H4 (cell line): ENCODE measurements around the gene ACOT11. TPM values are rescaled to one million over a fixed set of nuclear protein-coding genes. Genes with fewer than 3 reads are reported as not detected.
"Not testable (repeated sequence)": the region's sequence is repeated elsewhere in the genome, so short reads cannot be mapped to it uniquely, and the experiment has no call there.

Experiments
- DNase-seq: peaks from one replicate; pipeline ENCODE4 v3.0.0-alpha.2; 2015; ENCODE audit warnings: low spot score
- total RNA-seq: library from RNA; depleted of rRNA; stranded (reverse); fragments of >200 nt; shearing (Covaris generic); gene quantifications from 2 replicates; pipeline ENCODE4 v1.2.3, GENCODE V29; 2014; rRNA removed

The ACOT11 gene
- 1.5 and 1.6 TPM in 2 replicates for total RNA-seq

DNA sequence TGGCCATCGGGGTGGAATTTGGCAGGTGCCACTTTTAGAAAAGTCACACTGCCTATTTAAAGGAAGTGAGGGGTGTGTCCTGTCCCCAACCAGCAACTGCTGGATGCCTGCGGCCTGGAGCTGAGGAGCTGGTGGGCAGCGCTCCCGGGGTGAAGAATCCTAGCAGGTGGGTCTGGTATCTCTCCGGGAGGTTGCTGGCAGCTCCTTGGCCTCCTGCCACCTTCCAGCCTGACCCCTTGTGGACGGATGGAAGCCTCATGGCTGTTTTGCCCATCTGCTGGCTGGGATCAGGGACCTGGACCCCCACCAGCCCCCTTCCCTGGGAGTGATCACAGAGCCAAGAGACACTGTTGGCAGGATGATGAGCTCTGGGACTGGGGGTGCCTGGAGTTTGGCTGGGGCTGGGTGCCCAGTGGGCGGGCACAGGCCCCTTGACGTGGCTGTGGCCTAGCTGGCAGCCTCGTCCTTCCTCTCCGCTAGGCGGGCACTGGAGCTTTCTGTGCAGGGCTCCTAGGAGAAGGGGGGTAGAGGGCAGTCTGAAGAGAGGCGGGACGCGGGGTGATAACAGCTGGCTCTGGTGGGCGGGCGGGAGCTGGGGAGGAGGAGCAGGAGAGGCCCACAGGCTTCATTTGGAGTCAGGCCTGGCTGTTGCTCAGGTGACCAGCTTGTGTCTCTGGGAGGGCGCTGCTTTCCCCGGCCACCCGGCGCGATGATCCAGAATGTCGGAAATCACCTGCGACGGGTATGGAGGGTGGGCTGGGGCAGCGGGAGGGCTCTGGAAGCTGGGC is at the start of gene ACOT11:
ACOT11 (plus strand) TSS at position 628 of the 788 bp plus-strand sequence; CDS start at position 710, 82 bp downstream.
- peak; percentile 65 for DNase-seq

DNA sequence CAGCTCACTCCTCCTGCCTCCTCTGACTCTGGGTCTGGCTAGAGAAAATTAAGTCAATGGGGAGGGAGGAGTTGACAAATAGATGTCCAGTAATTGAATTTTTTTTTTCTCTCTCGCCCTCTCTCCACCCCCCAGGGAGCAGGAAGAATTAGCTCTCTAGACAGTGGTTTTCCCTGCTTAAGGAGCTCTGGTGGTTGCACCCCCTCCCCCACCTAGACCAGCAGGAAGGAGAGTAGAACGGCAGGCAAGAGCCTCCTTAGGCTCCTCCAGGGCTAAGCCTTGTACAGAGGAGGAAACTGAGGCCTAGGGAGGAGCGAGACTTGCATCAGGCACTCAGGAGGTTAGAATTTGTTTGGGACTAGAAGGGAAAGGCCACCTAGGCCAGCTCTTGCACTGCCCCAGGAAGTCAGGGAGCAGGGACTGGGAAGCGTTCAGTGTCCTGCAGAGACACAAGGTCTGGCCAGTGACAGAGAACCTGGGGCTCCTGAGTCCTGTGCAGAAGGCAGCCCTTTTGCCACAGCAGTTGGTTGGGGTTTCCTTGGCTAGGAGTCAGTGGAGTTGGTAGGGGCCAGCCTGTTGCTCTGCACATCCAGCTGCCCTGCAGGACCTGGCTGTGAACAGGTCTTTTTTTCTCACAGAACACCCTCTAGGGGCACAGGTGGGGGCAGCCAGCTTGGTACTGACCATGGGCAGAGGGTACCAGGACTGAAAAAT is 49.5 kb upstream of the ACOT11 start:
- no peak for DNase-seq

DNA sequence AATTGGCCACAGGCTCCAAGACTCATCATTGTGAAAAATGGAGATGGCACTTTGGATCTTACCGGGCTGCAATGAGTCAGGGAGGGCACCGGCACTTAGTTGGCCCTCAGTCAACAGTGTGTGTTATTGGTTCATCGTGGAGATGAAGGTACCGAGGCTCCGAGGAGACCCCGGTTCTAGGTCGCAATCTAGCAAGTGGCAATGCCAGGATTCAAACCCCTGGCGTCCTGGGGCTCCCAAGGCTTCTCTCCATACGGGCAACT is 49.0 kb upstream of the ACOT11 start:
- no peak for DNase-seq

DNA sequence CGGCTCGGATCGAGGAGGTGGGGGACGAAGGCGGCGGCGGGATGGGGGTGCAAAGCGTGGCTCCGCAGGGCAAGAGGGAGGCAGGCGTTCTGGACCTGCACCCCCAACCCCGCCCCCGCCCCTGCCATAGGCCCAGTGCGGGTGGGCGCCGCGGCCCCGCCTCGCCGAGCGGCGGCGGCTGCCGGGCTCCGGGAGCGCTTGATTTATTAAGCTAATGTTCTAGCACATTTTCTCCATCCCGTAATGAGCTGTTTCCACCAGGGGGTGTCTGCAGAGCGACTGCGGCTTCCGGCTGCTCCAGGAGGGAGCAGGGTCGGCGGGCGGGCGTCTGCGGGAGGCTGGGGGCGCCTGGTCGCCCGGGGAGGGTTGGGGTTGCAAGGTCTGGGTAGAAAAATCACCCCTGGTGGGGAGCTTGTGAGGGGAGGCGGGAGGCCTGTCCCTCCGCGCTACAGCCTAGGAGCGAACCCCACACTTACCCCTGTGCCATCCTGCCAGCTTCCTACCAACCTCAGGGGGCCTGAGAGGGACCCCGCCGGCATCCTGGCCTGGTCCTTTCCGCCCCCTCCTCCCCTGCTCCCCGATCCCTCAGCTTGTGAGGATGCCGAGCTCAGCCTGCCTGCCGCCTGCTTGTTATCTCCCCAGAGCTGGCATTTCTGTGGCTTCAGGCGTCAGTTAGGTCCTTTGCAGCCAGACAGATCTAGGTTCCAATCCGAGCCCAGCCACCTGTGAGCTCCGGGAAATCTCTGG is 48.5 kb upstream of the ACOT11 start:
- no peak for DNase-seq

DNA sequence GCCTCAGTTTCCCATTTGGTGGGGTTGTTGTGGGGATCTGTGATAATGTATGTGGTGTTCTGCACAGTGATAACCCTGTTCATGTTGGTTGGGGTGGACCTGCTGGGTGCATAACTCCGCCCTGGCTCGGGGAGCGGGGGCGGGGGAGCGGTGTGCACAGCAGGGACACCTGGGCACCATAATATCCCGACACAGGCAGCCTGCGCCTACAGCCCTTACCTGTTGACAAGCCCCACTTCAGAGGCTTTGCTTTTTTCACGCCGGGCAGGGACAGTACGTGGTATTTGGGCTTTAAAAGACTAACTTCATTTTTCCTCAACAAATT is 48.0 kb upstream of the ACOT11 start:
- DNase-seq: no peak

DNA sequence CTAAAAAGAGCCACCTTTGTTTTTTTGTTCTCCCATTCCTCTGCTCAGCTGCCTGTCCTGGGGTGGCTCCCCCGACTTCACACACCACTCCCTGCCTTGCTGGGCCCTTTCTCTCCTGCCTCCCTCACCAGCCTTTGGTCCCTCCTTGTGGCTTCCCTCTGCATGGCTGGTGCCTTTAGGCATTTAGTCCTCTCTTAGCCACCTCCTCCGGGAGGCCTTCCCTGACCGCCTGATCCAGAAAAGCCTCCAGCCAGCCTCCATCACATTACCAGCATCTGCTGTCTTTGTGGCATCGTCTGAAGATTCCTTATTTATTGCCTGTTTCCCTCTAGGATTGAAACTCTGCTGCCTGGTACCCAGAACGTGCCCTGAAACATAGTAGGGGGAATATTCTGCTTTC is 46.2 kb upstream of the ACOT11 start:
- no peak for DNase-seq

DNA sequence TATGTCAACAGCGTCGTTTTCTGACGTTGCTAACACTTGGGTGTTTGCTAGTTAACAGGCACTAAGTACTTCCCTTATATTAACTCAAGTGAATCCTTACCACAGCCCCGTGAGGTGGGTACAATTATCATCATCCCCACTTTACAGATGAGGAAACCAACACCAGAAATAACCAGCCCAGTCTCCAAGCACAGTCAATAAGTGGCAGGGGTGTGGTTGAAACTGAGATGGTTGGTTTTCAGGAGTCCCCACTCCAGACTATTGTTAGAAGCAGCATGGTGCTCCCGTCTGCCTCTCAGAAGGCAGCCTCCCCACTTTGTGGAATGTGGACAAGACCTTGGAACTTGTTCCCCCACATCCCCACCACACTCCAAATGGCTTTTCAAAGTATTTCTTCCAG is 45.7 kb upstream of the ACOT11 start:
- DNase-seq: no peak

DNA sequence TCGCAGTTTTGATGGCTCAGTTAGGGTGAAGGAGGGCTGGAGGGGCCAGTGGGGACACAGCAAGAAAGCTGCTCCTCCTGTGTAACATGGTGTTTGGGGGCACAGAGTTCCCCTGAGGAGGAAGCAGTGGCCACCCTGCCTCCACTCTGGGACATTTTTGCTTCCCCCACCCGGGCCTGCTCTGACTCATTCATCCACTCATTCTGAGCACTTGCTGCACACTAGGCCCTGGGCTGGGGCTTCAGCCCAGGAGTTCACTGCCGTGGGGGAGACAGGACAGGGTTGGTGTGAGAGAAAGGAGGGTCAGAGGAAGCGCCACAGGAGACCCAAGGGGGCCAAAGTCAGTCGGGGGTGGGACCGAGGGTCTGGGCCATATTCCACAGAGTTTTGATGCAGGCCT is 41.4 kb upstream of the ACOT11 start:
- no peak for DNase-seq

DNA sequence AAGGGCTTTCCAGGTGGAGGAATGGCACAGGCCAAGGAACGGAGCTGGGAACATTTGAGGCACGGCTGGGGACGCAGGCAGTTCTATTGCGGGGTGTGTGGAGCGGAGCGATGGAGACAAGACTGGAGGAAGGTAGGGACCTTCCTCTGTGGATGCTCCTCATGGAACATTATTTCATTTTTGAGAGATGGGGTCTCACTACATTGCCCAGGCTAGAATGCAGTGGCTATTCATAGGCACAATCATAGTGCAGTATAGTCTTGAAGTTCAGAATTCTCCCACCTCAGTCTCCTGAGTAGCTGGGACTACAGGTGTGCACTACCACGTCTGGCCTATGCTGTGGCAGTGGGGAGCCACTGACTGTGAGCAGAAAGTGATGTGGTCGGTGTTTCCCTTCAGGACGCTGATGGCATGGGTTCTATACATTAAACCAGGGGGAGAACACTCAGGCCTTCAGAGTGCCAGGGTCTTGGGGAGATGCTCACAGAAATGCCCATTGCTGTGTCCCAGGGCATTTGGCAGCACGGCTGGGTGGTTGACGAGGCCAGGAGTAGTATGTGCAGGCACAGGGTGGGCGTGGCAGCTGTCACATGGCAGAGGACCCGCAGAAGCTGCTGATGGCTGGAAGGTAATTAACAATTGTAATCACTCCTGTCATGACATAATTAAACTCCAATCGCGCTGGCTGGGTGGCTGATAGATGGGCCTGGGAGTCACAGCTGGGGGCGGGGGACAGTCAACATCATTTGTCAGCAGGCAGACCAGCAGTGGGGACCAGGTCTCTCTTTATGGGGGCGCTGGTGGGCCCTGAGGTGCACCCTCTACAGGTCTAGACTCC is 40.8 kb upstream of the ACOT11 start:
- no peak for DNase-seq

DNA sequence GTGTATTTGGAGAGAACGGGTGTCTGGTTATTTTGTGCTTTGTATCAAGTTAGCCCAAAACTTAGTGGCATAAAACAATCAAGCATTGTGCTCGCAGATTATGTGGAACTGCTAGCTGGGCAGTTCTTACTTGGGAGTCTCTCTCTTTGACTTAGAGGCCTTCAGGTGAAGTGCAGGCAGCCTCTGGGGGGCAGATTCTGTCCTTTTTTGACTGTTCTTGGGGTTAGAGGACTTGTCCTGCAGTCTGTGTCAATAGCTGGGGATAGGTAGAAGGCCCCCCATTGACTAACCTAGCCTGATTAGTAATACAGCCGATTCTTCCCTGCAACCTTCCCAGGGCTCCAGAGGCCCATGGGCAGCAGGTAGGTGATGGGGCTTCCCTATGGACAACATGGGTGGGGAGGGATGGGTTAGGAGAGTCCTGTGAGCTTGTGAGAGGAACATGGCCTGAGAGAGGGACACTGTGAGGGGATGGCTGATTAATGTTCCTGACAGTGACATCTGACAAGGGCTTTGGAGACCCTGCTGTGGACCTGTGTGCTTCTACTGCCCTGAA is 37.2 kb upstream of the ACOT11 start:
- no peak for DNase-seq

DNA sequence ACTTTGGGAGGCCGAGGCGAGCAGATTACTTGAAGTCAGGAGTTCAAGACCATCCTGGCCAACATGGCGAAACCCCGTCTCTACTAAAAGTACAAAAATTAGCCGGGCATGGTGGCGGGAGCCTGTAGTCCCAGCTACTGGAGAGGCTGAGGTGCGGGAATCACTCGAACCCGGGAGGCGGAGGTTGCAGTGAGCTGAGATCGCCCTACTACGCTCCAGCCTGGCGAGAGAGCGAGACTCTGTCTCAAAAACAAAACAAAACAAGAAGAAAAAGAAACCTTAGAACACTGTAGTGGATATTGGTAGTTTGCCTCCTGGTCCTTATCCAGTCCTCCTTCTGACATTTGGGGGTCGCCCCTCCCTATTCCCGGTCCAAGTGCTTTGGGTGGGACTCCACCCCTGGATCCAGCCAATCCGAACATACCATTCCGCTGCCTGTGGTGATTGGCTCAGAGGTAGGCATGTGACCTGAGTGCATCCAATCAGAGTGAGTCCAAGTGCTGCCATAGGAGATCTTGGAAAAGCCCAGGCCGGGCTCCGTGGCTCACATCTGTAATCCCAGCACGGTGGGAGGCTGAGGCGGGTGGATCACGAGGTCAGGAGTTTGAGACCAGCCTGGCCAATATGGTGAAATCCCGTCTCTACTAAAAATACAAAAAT is 34.0 kb upstream of the ACOT11 start:
- DNase-seq: not testable (repeated sequence)

DNA sequence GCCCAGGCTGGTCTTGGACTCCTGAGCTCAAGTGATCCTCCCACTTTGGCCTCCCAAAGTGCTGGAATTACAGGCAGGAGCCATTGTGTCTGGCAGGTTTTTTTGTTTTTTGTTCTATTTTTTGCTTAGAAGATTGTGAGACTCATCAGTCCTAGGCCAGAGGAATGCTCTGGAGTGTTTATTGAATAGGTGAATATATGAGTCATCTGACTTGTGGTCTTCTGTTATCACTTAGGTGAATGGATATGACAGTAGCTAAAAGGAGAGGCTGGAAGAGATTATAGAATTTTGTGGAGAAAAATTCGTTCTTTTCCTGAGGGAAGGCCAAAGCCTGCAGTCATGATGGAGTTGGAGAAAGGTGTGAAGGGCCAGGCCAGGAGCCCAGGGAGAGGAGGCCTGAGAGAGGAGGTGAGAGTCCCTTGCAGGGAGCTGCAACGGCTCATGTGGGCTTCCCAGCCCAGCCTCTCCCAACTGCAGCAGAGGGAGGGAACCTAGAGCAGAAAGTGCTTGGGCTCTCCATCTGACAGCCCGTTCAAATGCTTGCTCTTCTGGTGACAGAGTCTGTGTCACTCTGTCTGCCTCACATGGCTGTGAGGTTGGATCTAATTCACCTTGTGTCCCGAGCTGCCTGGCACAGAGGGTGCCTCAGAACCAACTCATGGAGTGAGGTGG is 31.6 kb upstream of the ACOT11 start:
- no peak for DNase-seq

DNA sequence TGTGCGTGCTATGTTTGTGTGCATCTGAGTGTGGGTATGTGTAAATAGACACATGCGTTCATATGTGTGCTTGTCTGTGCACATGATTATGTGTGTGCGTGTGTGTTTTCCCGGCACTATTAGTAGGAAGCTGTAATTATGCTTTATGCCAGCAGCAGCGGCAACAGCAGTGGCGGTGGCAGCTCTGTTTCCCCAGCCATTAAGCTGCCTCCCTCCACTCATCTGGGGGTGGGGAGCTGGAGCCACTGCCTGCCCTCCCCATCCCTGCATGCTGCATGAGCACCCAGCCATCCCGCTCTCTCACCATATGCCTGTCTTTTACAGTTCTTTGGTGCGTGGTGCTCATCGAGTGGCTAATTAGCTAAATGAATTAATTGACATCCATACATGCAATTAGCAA is 30.5 kb upstream of the ACOT11 start:
- no peak for DNase-seq

DNA sequence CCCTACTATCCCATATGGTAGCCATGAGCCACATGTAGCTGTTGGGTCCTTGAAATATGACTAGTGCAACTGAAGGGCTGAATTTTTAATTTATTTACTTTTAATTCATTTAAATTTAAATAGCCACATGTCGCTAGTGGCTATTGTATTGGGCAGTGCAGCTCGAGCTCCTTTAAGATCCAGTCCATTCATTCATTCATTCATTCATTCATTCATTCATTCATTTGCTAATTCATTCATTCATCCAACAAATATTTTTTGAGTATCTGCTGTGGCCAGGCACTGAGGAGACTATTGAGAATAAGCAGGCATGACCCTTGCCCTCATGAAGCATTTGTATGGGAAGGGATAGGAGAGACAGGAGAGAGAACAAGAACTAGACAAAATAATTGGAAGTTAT is 29.5 kb upstream of the ACOT11 start:
- no peak for DNase-seq

DNA sequence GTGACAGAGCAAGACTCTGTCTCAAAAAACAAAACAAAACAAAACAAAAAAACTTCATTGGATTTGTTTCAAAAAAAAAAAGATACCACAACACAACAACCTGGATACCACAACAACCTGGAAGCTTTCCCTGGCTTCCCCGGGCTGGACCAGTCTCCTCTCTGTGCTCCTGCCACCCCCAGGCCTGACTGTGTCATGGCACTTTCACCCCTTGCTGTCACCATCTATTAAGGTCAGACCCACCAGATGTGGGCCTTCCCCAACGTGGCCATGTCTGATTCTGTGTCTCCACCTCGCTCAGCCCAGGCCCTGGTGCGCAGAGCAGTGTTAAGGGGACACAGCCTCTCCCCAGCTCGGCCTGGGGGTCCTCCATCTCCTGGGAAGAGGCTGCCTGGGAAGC is 28.3 kb upstream of the ACOT11 start:
- no peak for DNase-seq

DNA sequence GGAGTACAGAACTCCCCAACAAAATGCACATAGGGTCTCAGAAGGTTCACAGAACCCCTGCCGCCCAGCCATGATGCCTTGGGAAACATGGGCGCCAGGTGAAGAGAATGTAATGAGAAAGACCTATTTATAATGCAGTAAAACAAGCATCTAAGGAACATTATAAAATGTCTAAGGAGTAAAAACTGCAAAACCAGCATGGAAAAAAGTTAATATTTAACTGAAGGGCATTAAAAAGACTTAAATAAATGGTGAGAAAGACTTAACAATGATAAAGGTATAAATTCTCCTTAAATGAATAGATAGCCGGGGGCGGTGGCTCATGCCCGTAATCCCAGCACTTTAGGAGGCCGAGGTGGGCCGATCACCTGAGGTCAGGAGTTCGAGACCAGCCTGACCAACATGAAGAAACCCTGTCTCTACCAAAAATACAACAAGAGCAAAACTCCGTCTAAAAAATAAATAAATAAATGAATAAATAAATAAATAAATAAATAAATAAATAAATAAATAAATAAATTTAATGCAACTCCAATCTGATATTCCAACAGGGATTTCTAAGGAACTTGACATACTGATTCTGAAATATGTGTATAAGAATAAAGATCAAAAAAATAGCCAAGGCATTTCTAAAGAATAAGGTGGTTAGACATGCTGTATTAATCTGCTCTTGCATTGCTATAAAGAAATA is 27.3 kb upstream of the ACOT11 start:
- no peak for DNase-seq

DNA sequence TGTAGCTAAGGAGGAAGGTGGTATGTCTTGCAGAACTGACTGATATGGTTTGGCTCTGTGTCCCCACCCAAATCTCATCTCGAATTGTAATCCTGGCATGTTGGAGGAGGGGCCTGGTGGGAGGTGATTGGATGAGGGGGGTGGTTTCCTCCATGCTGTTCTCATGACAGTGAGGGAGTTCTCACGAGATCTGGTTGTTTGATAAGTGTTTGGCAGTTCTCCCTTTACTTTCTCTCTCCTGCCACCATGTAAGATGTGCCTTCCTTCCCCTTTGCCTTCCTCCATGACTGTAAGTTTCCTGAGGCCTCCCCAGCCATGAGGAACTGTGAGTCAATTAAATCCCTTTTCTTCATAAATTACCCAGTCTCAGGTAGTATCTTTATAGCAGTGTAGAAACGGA is 21.5 kb upstream of the ACOT11 start:
- not testable (repeated sequence) for DNase-seq

DNA sequence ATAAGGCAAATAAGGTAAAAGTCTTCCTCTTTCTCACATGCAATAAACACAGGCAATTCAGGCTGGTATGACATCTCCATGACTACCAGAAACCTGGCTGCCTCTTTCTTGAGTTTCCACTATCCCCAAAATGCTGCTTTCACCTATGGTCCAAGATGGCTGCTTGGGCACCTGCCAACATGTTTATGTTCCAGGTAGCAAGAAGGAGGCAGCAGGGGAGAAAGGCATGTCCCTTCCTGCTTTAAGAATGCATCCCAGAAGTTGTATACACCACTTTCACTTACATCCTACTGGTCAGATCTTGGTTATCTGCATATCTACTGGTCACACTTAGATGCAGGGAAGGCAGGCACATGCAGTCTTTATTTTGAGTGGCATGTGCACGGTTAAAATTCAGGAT is 19.4 kb upstream of the ACOT11 start:
- DNase-seq: no peak

DNA sequence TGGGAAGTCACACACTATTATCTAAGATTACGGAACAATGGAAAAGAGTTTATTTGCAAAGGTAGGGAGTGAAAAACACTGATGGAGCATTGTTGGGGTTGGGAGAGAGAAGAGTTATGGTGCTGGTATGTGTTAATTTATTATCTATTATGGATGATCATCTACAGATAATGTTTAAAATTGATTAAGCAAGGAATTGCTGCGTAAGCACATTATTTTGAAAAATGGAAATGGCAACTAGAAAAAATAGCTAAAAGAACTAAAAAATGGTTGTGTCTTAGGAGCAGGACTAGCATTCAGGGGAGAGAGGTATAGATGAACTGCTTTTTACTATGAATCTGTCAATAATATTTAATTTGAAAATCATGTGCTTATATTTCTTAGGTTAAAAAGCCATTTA is 16.0 kb upstream of the ACOT11 start:
- no peak for DNase-seq

DNA sequence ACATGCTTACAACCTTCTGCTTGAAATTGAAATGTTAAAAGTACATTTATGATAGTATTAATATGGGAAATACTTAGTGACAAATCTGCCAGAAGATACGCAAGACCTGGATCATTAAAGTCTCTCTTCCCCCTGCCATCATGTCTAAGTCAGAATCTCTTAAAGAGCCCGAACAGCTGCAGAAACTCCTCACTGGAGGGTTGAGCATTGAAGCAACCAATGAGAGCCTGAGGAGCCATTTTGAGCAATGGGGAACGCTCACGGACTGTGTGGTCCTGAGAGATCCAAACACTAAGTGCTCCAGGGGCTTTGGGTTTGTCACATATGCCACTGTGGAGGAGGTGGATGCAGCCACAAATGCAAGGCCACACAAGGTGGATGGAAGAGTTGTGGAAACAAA is 11.4 kb upstream of the ACOT11 start:
- DNase-seq: not testable (repeated sequence)
